NCI-H2227 (cell line): ENCODE results near the gene GNB1L.
"Not testable (repeated sequence)": the region's sequence is repeated elsewhere in the genome, so short reads cannot be mapped to it uniquely, and the experiment has no call there.

Source experiments
- DNase-seq: peaks from one replicate; lab custom pipeline; 2025; ENCODE audit not compliant: unreplicated experiment; lab: John Stamatoyannopoulos, UW

GNB1L gene

GRCh38 chr22:19784384-19785175 lies 70.1 kb downstream of the GNB1L start:
- DNase-seq = no peak

DNA sequence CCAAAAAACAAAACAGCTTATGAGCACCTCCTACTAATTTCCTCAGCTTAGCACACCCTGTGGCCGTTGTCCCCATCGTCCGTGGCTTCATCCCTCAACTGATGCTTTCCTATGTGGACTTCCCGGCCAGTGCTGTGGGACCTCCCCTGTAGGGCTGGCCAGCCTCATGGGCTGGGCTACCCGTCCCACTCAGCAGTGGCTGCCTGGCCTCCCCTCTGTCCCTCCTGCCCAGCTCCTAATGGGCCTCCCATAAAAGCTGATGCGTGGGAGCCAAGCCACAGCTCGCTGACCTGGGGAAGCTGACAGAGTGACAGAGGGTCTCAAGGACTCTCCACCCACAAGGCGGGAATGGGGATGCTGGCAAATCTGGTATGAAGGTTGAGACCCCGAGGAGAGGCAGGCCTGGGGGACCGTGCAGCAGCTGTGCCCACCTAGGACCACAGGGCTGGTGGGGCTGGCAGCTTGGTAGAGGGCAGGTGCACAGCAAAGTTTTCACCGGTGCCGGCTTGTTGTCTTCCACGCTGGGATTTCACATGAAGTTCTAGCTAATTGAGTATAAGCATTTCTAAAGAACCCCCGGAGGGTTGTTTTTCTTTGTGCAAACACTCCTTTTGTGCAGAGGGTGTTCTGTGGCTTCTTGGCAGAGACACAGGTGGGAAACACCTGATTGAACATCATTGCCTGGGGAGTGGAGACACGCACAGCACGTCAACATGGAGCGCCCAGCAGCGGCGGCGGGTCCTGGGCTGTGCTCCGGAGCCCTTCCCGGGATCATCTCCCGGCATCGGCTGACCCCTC lies 70.9 kb downstream of the GNB1L start:
- no peak for DNase-seq

DNA sequence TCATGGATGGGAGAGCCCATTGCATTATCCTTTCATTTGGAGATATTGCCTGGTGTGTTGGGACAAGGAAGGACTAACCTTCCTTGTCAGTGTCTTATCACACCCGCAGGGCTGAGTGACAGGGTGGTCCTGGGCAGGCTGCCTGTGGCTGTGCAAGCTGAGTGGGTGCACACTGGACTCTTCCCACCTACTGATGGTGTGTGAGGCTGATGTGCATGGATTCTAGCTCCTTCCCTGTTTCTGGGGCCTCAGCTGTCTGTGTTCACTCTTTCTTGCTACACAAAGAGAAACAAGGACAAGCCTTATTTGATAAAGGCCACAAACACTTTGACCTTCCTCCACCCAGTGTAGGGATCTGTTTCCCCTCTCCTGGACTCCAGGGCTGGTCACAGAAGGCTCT lies 72.1 kb downstream of the GNB1L start:
- DNase-seq = no peak

GRCh38 chr22:19779685-19780268 lies 74.9 kb downstream of the GNB1L start:
- DNase-seq = no peak

- no peak for DNase-seq
Observed at GRCh38 chr22:19779011-19779421, 75.7 kb downstream of the GNB1L start.

- DNase-seq = not testable (repeated sequence)
Observed at GRCh38 chr22:19777192-19777591, 77.5 kb downstream of the GNB1L start.

GRCh38 chr22:19776433-19777031 lies 78.1 kb downstream of the GNB1L start:
- DNase-seq = no peak

GRCh38 chr22:19775496-19776325 lies 79.0 kb downstream of the GNB1L start:
- DNase-seq = no peak

DNA sequence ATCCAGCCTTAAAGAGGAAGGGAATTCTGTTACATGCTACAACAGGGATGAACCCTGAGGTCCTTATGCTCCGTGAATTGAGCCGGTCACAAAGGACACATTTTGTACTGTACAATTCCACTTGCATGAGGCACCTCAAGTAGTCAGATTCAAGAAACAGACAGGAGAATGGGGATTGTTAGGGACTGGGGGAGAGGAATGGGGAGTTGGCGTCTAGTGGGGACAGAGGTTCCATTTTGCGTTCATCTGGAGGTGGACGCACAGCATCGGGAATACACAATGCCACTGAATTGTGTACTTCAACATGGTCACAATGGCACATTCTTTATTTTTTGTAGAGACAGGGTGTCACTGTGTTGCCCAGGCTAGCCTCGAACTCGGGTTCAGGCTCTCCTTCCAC lies 80.0 kb downstream of the GNB1L start:
- DNase-seq = no peak

DNA sequence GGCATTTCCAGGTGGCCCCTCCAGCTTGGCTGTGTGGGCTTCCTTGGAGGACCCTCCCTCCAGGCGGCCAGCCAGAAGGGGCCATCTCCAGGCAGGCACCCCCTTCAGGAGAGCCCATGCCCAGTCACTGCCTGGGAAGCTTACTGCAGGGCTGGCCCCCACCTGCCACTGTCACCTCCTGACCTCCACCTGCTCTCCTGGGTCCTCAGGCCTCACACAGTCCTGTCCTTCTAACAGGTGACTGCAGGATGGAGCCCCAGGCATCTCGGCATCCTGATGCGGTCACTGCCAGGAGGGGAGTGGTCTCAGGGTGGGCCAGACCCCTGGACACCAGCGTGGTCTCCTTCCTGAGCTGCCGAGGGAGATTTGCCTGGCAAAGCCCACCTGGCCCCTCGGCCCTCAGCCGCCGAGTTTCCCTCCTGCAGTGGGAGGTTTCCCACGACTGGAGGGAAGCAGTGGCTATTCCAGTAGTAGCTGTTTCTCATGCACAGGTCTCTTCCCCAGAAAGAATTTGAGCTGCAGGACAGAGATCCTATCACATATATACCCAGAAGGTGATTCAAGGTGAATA lies 81.1 kb downstream of the GNB1L start:
- no peak for DNase-seq

- no peak for DNase-seq
Observed at GRCh38 chr22:19772673-19773469, 81.8 kb downstream of the GNB1L start.

DNA sequence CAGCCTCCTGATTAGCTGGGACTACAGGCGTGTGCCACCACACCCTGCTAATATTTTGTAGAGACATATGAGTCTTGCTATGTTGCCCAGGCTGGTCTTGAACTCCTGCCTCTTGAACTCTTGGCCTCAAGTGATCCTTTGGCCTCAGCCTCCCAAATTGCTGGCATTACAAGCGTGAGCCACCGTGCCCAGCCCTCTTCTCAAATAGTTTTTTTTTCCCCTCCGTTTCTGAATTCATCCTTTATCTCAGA lies 82.3 kb downstream of the GNB1L start:
- no peak for DNase-seq

- no peak for DNase-seq
Observed at GRCh38 chr22:19770349-19771220, 84.1 kb downstream of the GNB1L start.

DNA sequence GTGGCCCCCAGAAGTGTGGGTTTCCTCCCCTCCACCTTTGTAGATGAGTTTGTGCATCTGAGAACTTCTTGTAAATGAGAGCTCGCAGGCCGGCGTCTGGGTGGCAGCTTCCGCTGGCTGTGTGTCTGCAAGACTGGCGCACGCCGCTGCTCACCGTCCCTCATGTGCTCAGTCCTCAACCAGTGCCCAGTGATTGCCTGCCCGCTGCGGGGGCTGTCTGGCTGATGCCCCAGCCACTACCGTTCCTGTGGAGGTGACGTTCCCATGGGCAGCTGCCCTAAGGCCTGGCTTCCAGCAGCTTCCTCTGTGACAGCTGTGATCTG lies 85.3 kb downstream of the GNB1L start:
- DNase-seq = no peak

GRCh38 chr22:19767427-19768341 lies 87.0 kb downstream of the GNB1L start:
- no peak for DNase-seq

DNA sequence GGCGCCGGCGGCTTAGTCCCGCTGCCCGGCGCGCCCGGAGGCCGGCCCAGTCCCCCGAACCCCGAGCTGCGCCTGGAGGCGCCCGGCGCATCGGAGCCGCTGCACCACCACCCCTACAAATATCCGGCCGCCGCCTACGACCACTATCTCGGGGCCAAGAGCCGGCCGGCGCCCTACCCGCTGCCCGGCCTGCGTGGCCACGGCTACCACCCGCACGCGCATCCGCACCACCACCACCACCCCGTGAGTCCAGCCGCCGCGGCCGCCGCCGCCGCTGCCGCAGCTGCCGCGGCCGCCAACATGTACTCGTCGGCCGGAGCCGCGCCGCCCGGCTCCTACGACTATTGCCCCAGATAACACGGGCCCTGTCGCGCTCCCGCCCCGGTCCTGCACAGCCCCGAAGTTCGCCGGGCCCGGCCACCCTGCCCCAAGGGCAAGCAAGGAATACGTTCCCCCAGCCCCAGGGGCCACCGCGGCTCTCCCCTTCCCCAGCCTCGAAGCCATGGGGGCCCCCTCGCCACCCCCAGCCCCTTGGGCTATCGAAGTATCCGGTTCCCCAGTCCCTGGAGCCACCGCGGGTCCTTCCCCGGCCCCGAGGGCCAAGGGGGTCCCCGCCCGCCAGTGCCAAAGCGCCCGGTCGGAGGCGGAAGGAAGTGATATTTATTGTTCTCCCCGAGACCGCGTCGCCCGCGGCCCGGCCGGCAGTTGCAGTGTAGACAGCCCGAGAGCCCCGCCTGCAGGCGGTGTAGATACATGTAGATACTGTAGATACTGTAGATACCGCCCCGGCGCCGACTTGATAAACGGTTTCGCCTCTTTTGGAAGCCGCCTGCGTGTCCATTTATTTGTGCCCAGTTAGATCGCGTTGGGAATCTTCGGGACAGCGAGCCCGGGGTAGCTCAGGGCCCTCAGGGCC lies 87.9 kb downstream of the GNB1L start:
- no peak for DNase-seq

- no peak for DNase-seq
Observed at GRCh38 chr22:19766240-19766510, 88.5 kb downstream of the GNB1L start.
